Measurements from ENCODE around the gene APOE.
"Not testable (repeated sequence)": the region's sequence is repeated elsewhere in the genome, so short reads cannot be mapped to it uniquely, and the experiment has no call there.

The APOE gene

DNA sequence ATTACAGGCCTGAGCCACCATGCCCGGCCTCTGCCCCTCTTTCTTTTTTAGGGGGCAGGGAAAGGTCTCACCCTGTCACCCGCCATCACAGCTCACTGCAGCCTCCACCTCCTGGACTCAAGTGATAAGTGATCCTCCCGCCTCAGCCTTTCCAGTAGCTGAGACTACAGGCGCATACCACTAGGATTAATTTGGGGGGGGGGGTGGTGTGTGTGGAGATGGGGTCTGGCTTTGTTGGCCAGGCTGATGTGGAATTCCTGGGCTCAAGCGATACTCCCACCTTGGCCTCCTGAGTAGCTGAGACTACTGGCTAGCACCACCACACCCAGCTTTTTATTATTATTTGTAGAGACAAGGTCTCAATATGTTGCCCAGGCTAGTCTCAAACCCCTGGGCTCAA, 4.2 kb downstream of the APOE start:
- DNase-seq (ENCODE audit: low spot score) = no peak

DNA sequence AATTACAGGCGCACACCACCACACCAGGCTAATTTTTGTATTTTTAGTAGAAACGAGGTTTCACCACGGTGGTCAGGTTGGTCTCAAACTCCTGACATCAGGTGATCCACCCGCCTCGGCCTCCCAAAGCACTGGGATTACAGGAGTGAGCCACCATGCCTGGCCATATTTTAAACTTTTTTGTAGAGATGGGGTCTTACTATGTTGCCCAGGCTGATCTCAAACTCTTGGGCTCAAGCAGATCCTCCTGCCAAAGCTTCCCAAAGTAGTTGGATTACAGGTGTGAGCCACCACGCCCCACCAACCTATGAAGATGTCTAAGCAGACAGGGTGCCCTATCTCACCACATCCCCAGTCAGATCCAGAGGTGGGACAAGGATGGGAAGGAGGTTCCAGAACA, 6.3 kb downstream of the APOE start:
- not testable (repeated sequence) for DNase-seq (ENCODE audit: low spot score)

DNA sequence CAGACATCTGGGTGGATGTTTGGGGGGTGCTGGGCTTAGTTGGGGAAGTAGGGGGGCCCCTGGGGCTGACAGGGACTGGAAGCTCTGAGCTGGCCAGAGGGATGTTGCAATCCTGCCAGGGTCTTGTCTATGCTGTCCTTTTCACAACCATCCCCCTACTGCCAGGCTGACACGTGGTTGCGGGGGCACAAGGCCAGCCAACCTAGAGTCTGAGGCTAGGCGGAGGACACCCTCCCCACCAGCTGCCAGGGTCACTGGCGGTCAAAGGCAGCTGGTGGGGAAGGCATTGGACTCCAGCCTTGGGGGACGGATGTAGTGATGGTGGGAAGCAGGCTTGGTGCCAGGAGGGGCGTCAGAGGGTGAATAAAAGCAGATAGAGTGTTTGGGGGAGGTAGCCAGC, 7.3 kb downstream of the APOE start:
- DNase-seq (ENCODE audit: low spot score) = no peak

DNA sequence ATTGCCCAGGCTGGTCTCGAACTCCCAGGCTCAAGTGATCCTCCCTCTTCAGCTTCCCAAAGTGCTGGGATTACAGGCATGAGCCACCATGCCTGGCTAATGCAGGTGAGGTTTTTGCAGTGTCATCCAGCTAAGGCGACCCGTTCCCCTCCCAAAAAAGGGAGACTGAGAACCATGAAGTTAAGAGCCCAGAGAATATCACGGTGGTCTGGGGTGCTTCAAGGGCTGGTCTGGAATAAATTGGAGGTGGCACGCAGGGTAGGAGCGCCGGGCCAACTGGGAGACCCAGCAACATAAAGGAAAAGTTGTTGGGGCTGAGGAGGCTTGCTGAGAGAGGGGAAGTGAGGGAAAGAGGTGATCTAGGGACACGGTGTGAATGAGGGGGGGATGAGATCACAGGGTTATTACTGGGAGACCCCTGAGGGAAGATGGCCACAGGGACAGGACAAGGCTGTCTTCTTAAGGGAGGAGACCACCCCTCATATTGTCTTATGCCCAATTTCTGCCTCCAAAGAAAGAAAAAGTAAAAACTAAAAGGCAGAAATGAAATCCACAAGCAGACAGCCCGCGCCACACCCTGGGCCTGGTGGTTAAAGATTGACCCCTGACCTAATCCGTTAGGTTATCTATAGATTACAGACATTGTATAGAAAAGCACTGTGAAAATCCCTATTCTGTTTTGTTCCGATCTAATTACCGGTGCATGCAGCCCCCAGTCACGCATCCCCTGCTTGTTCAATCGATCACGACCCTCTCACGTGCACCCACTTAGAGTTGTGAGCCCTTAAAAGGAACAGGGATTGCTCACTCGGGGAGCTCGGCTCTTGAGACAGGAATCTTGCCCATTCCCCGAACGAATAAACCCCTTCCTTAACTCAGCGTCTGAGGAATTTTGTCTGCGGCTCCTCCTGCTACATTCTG, 8.2 kb downstream of the APOE start:
- DNase-seq (ENCODE audit: low spot score) = not testable (repeated sequence)

DNA sequence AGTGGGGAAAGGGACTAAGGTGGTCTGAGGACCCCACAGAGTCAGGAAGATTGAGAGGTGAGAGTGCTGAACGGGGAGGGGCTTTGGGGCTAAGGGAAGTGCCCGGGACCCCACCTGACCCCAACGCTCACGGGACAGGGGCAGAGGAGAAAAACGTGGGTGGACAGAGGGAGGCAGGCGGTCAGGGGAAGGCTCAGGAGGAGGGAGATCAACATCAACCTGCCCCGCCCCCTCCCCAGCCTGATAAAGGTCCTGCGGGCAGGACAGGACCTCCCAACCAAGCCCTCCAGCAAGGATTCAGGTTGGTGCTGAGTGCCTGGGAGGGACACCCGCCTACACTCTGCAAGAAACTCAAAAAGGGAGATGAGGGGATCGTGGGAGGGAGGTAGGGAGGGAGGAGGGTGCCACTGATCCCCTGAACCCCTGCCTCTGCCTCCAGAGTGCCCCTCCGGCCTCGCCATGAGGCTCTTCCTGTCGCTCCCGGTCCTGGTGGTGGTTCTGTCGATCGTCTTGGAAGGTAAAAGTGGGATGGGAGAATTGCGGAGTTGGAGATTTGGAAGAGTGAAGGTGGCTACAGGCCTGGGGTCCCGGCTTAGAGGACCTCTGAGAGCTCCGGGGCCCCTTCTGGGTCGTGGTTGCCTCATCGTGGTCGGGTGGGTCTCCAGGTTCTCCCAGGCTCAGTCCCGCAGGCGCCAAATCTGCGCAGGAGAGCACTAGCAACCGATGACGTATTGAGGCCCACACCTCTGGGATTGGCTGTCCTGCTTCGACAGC, 9.0 kb downstream of the APOE start, which contains the start of gene APOC1:
APOC1 (plus strand) TSS at position 176 of the 774 bp plus-strand sequence; CDS start at position 460, 284 bp downstream.
- DNase-seq (ENCODE audit: low spot score) = peak; percentile 92

DNA sequence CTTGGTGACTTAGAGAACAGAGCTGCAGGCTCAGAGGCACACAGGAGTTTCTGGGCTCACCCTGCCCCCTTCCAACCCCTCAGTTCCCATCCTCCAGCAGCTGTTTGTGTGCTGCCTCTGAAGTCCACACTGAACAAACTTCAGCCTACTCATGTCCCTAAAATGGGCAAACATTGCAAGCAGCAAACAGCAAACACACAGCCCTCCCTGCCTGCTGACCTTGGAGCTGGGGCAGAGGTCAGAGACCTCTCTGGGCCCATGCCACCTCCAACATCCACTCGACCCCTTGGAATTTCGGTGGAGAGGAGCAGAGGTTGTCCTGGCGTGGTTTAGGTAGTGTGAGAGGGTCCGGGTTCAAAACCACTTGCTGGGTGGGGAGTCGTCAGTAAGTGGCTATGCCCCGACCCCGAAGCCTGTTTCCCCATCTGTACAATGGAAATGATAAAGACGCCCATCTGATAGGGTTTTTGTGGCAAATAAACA, 18.7 kb downstream of the APOE start:
- DNase-seq (ENCODE audit: low spot score) = no peak

DNA sequence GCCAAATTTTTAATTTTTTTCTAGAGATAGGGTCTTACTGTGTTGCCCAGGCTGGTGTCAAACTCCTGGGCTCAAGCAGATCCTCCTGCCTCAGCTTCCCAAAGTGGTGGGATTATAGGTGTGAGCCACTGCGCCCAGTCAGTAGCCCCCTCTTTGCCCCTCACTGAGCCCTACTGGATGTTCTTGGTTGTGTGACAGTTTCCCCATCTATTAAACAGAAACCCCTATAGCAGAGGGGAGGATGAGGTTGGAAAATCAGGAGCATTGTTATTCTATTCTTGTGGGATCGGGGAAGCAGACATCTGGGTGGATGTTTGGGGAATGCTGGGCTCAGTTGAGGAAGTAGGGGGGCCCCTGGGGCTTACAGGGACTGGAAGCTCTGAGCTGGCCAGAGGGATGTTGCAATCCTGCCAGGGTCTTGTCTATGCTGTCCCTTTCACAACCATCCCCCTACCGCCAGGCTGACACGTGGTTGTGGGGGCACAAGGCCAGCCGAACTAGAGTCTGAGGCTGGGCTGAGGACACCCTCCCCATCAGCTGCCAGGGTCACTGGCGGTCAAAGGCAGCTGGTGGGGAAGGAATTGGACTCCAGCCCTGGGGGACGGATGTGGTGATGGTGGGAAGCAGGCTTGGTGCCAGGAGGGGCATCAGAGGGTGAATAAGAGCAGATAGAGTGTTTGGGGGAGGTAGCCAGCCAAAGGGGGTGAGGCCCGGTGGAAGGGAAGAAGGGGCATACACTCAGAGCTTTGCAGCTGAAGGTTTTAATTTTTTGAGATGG, 19.7 kb downstream of the APOE start:
- no peak for DNase-seq (ENCODE audit: low spot score)

DNA sequence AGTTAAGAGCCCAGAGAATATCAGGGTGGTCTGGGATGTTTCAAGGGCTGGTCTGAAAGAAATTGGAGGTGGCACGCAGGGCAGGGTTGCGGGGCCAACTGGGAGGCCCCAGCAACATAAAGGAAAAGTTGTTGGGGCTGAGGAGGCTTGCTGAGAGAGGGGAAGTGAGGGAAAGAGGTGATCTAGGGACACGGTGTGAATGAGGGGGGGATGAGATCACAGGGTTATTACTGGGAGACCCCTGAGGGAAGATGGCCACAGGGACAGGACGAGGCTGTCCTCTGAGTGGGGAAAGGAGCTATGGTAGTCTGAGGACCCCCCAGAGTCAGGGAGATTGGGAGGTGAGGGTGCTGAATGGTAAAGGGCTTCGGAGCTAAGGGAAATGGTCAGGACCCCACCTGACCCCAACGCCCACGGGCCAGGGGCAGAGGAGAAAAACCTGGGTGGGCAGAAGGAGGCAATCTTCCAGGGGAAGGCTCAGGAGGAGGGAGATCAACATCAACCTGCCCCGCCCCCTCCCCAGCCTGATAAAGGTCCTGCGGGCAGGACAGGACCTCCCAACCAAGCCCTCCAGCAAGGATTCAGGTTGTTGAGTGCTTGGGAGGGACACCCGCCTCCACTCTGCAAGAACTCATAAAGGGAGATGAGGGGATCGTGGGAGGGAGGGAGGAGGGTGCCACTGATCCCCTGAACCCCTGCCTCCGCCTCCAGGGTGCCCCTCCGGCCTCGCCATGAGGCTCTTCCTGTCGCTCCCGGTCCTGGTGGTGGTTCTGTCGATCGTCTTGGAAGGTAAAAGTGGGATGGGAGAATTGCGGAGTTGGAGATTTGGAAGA, 20.9 kb downstream of the APOE start:
- not testable (repeated sequence) for DNase-seq (ENCODE audit: low spot score)

DNA sequence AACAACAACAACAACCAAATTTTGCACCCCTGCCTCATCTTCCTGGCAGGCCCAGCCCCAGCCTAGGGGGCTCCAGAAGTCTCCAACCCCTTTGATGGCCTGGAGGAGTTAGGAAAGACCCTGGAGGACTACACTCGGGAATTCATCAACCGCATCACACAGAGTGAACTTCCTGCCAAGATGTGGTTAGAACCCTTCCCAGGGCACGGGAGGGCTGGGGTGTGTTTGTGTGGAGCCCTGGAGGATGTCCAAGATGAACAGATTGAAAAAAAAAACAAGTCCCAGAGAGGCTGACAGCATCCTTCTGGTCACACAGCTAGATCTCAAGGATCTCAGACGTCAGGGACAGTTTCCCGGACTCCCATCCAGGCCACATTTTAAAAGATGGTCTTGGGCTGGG, 22.1 kb downstream of the APOE start:
- no peak for DNase-seq (ENCODE audit: low spot score)

DNA sequence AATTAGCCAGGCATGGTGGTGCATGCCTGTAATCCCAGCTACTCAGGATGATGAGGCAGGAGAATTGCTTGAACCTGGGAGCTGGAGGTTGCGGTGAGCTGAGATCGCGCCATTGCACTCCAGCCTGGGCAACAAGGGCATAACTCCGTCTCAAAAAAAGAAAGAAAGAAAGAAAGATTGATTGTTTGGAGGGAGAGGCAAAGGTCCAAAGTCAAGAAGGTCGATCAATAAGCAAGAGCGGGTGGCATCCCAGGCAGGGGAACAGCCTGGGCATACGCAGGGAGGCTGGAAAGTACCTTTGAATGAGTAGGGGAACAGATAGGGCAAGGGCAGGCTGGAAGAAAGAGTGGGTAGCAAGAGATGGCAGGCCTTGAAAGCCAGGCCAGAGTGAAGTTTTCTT, 24.5 kb downstream of the APOE start:
- no peak for DNase-seq (ENCODE audit: low spot score)

DNA sequence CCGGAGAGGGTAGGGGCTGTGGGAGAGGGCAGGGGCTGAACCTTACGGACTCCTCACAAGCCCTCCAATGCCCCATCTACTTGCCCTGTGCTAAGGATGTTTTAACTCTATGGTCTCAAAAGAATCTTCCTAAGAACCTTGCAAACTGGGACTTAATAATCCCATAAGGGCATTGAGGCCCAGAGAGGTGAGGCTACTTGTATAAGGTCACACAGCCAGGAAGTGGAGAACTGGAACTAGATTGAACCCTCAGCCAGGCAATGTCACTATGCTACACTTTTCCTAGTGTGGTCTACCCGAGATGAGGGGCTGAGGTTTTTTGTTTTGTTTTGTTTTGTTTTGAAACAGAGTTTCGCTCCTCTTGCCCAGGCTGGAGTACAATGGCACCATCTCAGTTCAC, 25.9 kb downstream of the APOE start:
- DNase-seq (ENCODE audit: low spot score) = no peak

DNA sequence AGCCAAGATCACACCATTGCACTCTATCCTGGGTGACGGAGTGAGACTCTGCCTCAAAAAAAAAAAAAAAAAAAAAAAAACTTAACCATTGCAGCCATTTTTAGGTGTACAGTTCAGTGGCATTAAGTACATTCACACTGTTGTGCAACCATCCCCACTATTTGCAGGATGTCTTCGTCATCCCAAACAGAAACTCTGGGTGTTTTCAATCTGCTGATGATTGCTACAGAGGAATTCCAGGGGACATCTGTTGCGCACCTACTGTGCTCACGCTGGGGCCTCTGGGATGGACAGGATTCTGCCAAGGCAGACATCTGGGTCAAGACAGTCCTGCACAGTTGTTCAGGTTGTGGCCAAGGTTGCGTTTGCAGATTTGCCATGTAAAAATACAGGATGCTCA, 34.1 kb downstream of the APOE start:
- no peak for DNase-seq (ENCODE audit: low spot score)

DNA sequence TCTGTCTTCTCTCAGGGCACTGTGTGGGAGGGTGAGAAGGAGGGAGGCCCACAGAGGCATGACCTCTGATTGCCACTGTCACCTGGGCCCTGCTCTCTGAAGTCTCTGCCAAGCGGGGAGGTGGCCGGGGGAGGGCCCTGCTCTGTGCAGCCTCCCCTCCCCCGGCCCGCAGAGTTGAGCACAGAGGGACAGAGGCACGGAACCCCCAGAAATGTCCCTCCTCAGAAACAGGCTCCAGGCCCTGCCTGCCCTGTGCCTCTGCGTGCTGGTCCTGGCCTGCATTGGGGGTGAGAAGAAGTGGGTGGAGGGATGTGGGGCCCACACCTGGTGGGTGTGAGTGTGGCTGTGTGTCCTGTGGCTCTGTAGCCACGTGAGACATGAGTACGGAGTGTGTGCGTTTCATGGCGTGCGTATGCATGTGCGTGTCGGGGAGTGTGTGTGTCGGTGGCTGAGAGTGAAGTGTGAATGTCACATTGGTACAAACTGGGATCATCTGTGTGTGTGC, 36.5 kb downstream of the APOE start, which contains the start of gene APOC4:
APOC4 (plus strand) TSS at position 171 of the 505 bp plus-strand sequence; CDS start at position 212, 41 bp downstream.
- DNase-seq (ENCODE audit: low spot score) = no peak

DNA sequence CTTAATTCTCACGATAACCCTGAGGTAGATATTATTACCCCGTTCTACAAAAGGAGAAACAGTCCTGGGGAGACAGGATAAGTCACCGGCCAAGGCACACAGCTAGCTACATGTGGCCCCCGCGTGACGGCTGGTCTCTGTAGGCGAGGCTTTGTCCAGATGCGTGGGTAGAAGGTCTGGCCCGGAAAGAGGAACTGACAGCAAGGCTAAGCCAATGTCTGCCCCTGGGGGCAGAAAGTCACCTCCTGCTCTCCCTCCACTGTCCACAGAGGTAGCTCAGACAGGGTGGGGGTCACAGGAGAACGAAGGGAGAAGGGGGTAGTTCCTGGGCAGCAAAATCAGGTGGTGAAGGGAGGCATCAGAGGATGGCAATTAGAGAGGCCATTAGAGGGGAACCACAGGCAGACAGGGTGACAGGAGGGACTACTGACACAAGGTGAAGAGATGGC, 38.2 kb downstream of the APOE start:
- DNase-seq (ENCODE audit: low spot score) = peak; percentile 71

DNA sequence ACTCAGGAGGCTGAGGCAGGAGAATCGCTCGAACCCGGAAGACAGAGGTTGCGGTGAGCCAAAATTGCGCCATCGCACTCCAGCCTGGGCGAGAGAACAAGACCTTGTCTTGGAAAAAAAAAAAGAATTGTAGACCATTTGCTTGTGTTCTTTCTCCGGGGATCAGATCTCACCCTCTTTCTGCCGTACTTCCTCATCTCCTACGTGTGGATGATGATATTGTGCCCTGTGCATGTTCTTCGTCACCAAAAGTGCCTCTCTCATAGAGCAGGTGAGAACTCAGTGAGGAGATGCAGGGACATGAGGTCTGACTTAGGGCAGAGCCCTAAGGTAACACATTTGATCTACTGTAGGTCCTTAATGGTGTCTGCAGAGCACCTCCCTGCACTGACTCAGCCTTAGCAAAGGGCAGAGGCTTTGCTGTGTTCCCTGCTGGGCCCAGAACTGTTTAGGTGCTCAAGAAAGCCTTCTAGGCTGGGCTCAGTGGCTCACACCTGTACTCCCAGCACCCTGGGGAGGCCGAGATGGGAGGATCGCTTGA, 41.5 kb downstream of the APOE start:
- no peak for DNase-seq (ENCODE audit: low spot score)

DNA sequence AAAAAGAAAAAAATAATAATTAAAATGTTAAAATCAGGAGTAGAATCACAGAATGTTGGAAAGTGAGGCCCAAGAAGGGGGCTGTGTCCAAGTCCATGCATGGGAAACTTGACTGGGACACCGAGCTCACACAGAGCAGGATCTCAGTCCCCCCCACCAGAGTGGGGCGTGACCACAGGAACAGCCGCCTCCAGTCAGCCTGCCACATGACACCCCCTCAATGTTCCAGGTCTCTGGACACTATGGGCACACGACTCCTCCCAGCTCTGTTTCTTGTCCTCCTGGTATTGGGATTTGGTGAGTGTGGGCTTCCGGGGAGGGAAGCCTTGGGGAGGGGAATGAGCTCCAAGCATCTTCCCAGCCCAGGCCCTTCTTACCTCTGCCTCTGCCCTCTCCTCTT, 42.6 kb downstream of the APOE start:
- DNase-seq (ENCODE audit: low spot score) = no peak

DNA sequence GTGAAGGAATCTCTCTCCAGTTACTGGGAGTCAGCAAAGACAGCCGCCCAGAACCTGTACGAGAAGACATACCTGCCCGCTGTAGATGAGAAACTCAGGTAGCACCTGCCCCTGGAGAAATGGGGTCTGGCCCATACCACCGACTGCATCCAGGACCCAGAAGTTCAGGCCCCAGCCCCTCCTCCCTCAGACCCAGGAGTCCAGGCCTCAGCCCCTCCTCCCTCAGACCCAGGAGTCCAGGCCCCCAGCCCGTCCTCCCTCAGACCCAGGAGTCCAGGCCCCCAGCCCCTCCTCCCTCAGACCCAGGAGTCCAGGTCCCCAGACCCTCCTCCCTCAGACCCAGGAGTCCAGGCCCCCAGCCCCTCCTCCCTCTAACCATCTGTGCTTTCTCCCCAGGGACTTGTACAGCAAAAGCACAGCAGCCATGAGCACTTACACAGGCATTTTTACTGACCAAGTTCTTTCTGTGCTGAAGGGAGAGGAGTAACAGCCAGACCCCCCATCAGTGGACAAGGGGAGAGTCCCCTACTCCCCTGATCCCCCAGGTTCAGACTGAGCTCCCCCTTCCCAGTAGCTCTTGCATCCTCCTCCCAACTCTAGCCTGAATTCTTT, 43.3 kb downstream of the APOE start:
- peak; percentile 51 for DNase-seq (ENCODE audit: low spot score)

DNA sequence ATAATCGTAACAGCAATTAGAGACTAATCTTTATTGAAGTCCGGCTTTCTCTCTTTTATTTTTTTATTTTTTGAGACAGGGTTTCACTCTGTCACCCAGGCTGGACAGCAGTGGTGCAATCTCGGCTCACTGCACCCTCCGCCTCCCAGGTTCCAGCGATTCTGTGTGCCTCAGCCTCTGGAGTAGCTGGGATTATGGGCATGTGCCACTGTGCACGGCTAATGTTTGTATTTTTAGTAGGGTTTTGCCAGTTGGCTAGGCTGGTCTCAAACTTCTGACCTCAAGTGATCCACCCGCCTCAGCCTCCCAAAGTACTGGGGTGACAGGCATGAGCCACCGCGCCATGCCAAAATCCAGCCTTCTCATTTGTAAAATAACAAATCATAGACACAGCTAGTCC, 44.0 kb downstream of the APOE start:
- no peak for DNase-seq (ENCODE audit: low spot score)

DNA sequence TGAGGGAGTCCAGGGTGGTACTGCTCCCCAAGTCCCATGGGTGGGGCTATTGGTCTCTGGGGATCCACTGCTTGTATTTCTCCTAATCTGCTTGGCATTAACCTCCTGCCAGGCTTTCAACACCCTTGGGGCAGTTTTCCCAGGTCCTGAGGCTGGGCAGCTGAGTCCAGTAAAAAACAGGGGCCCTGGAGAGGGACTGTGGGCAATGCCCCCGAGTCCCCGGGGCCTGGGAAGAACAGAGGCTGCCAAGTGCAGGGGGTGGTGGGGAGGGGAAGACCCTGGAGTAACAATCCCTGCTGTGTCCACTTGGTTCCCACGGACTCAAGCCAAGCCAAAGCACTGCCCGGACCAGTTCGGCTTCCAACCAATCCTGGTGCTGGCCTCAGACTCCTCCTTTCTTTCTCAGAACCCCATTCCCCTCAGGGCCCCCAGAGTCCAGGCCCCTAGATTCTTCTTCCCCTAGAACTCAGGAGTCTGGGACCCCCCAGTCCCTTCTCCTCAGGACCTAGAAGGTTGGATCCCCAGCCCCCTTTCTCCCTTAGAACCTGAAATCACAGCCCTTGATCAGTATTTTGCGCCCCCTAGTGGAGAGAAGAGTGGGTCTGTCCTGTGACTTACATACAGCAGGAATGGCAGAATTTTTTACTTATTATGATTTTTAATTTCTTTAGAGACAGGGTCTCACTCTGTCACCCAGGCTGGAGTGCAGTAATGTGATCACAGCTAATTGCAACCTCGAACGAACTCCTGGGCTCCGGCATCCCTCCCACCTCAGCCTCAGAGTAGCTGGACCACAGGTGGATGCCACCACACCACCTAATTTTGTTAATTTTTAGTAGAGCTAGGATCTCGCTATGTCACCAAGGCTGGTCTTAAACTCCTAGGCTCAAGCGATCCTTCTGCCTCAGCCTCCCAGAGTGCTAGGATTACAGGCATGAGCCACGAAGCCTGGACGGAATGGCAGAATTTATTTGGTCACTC, 45.9 kb downstream of the APOE start:
- peak; percentile 86 for DNase-seq (ENCODE audit: low spot score)

Data from NAMALWA (cell line).